Measurements from ENCODE around the gene C19orf25.
"Not testable (repeated sequence)": the region's sequence is repeated elsewhere in the genome, so short reads cannot be mapped to it uniquely, and the experiment has no call there.

Gene C19orf25

GRCh38 chr19:1447504-1447903 lies 31.5 kb downstream of the C19orf25 start:
- Histone ChIP-seq H3K27ac (ENCODE audit: low read depth in 2 of 2, low read length in 2 of 2) (no peak overlapping the region), H3K36me3 (ENCODE audit: control insufficient read depth in 2 of 2, insufficient read depth in 2 of 2, low read length in 2 of 2) (no peaks in the 10 kb centered on the region), H3K4me3 (ENCODE audit: low read length in 2 of 2) (no peak overlapping the region), H3K27me3 (ENCODE audit: control insufficient read depth in 2 of 2, insufficient read depth in 2 of 2, low read length in 2 of 2) (peaks cover 39 to 54% of the 10 kb centered on the region in 2 donors), H3K9me3 (ENCODE audit: control insufficient read depth in 2 of 2, low read length in 2 of 2) (no peaks in the 10 kb centered on the region), H3K9ac (ENCODE audit: low read depth in 1 of 2, low read length in 2 of 2) (no peak overlapping the region), H3K4me1 (ENCODE audit: control insufficient read depth in 2 of 2, insufficient read depth in 2 of 2, low read length in 2 of 2) (peaks cover 7 to 9% of the 10 kb centered on the region in 2 donors)

GRCh38 chr19:1446713-1447481 lies 32.1 kb downstream of the C19orf25 start:
- H3K9ac ChIP-seq (ENCODE audit: low read depth in 1 of 2, low read length in 2 of 2) = no peak overlapping the region
- H3K9me3 ChIP-seq (ENCODE audit: control insufficient read depth in 2 of 2, low read length in 2 of 2) = no peaks in the 10 kb centered on the region
- peaks cover 2 to 5% of the 10 kb centered on the region in 2 donors for H3K36me3 ChIP-seq (ENCODE audit: control insufficient read depth in 2 of 2, insufficient read depth in 2 of 2, low read length in 2 of 2)
- peaks cover 34 to 47% of the 10 kb centered on the region in 2 donors for H3K27me3 ChIP-seq (ENCODE audit: control insufficient read depth in 2 of 2, insufficient read depth in 2 of 2, low read length in 2 of 2)
- no peak overlapping the region for H3K27ac ChIP-seq (ENCODE audit: low read depth in 2 of 2, low read length in 2 of 2)
- peaks cover 7 to 9% of the 10 kb centered on the region in 2 donors for H3K4me1 ChIP-seq (ENCODE audit: control insufficient read depth in 2 of 2, insufficient read depth in 2 of 2, low read length in 2 of 2)
- no peak overlapping the region for H3K4me3 ChIP-seq (ENCODE audit: low read length in 2 of 2)

DNA sequence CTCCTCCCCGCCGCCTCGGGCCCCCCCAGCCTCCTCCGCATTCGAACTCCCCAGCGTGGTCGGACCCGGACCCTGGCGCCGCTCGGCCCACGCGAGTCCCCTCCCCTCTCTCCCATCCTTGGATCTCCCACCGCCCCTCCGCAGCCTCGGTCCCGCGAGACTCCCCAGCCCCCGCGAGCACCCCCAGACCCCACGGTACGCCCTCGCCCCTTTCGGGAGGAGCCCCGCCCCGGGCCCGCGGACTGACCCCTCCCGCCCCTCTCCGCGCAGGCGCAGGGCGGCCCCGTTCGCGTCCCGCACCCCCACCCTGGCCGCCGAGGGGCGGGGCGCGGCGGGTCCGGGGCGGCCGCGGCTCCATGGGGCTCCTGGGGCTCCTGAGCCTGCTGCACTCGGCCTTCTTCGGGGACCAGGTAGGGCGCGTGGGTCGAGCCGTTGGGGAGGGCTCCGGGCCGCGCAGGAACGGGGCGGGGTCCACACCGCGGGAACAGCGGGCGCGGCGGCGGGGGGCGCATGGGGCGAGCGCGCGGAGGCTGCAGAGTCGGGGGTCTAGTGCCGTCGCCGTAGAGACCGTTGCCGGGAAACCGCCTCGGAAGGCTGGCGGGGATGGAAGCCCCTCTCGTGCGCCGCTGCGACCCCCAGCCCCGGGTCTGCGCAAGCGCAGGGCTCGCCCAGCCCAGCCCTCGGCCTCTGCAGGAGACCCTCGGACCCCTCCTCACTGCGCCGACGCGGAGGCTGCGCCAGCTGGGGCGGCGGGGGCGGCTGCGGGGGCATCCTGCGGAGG lies 32.9 kb downstream of the C19orf25 start:
- no peak overlapping the region for H3K4me3 ChIP-seq (ENCODE audit: low read length in 2 of 2)
- peaks cover 29 to 40% of the 10 kb centered on the region in 2 donors for H3K27me3 ChIP-seq (ENCODE audit: control insufficient read depth in 2 of 2, insufficient read depth in 2 of 2, low read length in 2 of 2)
- H3K36me3 ChIP-seq (ENCODE audit: control insufficient read depth in 2 of 2, insufficient read depth in 2 of 2, low read length in 2 of 2) = peaks cover 8 to 9% of the 10 kb centered on the region in 2 donors
- H3K9ac ChIP-seq (ENCODE audit: low read depth in 1 of 2, low read length in 2 of 2) = no peak overlapping the region
- no peak overlapping the region for H3K27ac ChIP-seq (ENCODE audit: low read depth in 2 of 2, low read length in 2 of 2)
- peaks cover 7 to 9% of the 10 kb centered on the region in 2 donors for H3K4me1 ChIP-seq (ENCODE audit: control insufficient read depth in 2 of 2, insufficient read depth in 2 of 2, low read length in 2 of 2)
- H3K9me3 ChIP-seq (ENCODE audit: control insufficient read depth in 2 of 2, low read length in 2 of 2) = no peaks in the 10 kb centered on the region

DNA sequence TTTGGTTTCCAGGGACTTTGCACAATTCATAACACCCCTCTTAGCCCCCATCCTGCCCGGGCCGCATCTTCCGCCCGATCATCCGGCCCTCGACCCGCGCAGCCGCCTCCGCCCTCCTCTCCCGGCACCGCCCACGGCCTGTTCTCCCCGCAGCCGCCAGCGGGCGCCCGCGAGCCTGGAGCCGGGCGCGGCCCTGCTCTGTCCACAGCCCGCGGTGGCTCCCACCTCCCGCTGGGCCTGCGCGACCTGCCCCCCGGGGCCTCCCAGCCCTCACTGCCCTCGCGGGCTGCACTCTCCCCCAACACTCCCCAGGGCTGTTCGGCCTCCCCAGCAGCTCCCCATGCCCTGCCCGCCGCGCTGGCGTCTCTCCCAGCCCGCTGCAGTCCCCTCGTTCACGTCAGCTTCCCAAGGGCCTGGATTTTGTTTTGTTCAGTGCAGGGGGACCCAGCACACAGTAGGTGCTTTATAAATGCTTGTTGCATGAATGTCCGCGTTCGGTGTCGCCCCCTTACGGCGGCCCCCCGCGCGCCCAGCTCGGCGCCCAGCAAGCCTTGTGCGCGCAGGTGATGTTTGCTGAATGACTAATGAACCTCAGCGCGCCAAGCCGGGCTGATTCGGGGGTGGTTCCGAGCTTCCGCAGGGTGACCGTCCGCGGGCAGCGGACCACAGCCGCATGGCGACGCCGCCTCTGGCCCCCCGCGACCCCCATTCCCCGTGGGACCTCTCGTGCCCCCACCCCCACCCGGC lies 33.7 kb downstream of the C19orf25 start:
- peaks cover 16% of the 10 kb centered on the region in 2 donors for H3K36me3 ChIP-seq (ENCODE audit: control insufficient read depth in 2 of 2, insufficient read depth in 2 of 2, low read length in 2 of 2)
- no peaks in the 10 kb centered on the region for H3K9me3 ChIP-seq (ENCODE audit: control insufficient read depth in 2 of 2, low read length in 2 of 2)
- H3K27me3 ChIP-seq (ENCODE audit: control insufficient read depth in 2 of 2, insufficient read depth in 2 of 2, low read length in 2 of 2) = peaks cover 22 to 32% of the 10 kb centered on the region in 2 donors
- H3K27ac ChIP-seq (ENCODE audit: low read depth in 2 of 2, low read length in 2 of 2) = no peak overlapping the region
- H3K4me1 ChIP-seq (ENCODE audit: control insufficient read depth in 2 of 2, insufficient read depth in 2 of 2, low read length in 2 of 2) = peaks cover 7 to 10% of the 10 kb centered on the region in 2 donors
- H3K4me3 ChIP-seq (ENCODE audit: low read length in 2 of 2) = peak overlapping the region; percentile 52 to 59
- peak overlapping the region; percentile 6 to 38 for H3K9ac ChIP-seq (ENCODE audit: low read depth in 1 of 2, low read length in 2 of 2)

GRCh38 chr19:1441677-1442438 lies 37.2 kb downstream of the C19orf25 start:
- peaks cover 20% of the 10 kb centered on the region in 2 donors for H3K4me1 ChIP-seq (ENCODE audit: control insufficient read depth in 2 of 2, insufficient read depth in 2 of 2, low read length in 2 of 2)
- peaks cover 2 to 7% of the 10 kb centered on the region in 2 donors for H3K27me3 ChIP-seq (ENCODE audit: control insufficient read depth in 2 of 2, insufficient read depth in 2 of 2, low read length in 2 of 2)
- no peak overlapping the region for H3K4me3 ChIP-seq (ENCODE audit: low read length in 2 of 2)
- H3K9me3 ChIP-seq (ENCODE audit: control insufficient read depth in 2 of 2, low read length in 2 of 2) = no peaks in the 10 kb centered on the region
- no peak overlapping the region for H3K27ac ChIP-seq (ENCODE audit: low read depth in 2 of 2, low read length in 2 of 2)
- peaks cover 20 to 24% of the 10 kb centered on the region in 2 donors for H3K36me3 ChIP-seq (ENCODE audit: control insufficient read depth in 2 of 2, insufficient read depth in 2 of 2, low read length in 2 of 2)
- no peak overlapping the region for H3K9ac ChIP-seq (ENCODE audit: low read depth in 1 of 2, low read length in 2 of 2)

DNA sequence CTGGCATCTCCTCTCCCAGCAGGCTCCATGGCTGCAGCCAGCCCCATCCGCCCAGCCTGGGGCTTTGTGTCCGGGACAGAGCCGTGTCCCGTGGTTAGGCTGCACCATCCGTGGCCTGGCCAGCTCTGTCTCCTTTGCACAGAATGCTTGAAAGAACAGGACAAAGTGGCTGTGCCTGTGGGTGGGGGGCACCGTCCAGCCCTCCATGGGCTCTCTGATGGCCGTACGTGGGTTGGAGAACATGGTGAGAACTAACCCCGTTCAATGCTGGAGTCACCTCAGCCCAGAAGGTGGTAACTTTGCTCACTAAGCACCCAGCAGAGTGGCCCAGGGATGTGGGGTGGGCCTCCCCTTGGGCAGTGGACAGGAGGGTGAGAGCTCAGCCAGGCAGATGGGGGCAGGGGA lies 38.0 kb downstream of the C19orf25 start:
- H3K9ac ChIP-seq (ENCODE audit: low read depth in 1 of 2, low read length in 2 of 2) = no peak overlapping the region
- H3K9me3 ChIP-seq (ENCODE audit: control insufficient read depth in 2 of 2, low read length in 2 of 2) = no peaks in the 10 kb centered on the region

GRCh38 chr19:1440418-1440801 lies 38.6 kb downstream of the C19orf25 start:
- Histone ChIP-seq H3K27ac (ENCODE audit: low read depth in 2 of 2, low read length in 2 of 2) (no peak overlapping the region), H3K27me3 (ENCODE audit: control insufficient read depth in 2 of 2, insufficient read depth in 2 of 2, low read length in 2 of 2) (peaks cover 0 to 2% of the 10 kb centered on the region in 2 donors), H3K4me1 (ENCODE audit: control insufficient read depth in 2 of 2, insufficient read depth in 2 of 2, low read length in 2 of 2) (peaks cover 20% of the 10 kb centered on the region in 2 donors), H3K9ac (ENCODE audit: low read depth in 1 of 2, low read length in 2 of 2) (no peak overlapping the region), H3K9me3 (ENCODE audit: control insufficient read depth in 2 of 2, low read length in 2 of 2) (no peaks in the 10 kb centered on the region), H3K4me3 (ENCODE audit: low read length in 2 of 2) (no peak overlapping the region), H3K36me3 (ENCODE audit: control insufficient read depth in 2 of 2, insufficient read depth in 2 of 2, low read length in 2 of 2) (peaks cover 21 to 27% of the 10 kb centered on the region in 2 donors)

More for the DNA sequence above, 38.0 kb downstream of the C19orf25 start:
- Histone ChIP-seq H3K4me1 (ENCODE audit: control insufficient read depth in 2 of 2, insufficient read depth in 2 of 2, low read length in 2 of 2) (peaks cover 20 to 22% of the 10 kb centered on the region in 2 donors), H3K4me3 (ENCODE audit: low read length in 2 of 2) (no peak overlapping the region), H3K36me3 (ENCODE audit: control insufficient read depth in 2 of 2, insufficient read depth in 2 of 2, low read length in 2 of 2) (peaks cover 20 to 24% of the 10 kb centered on the region in 2 donors), H3K27ac (ENCODE audit: low read depth in 2 of 2, low read length in 2 of 2) (no peak overlapping the region), H3K27me3 (ENCODE audit: control insufficient read depth in 2 of 2, insufficient read depth in 2 of 2, low read length in 2 of 2) (peaks cover 0 to 2% of the 10 kb centered on the region in 2 donors)

GRCh38 chr19:1439525-1440417 lies 39.2 kb downstream of the C19orf25 start:
- peak overlapping the region; percentile 56 to 76 for H3K9ac ChIP-seq (ENCODE audit: low read depth in 1 of 2, low read length in 2 of 2)
- H3K36me3 ChIP-seq (ENCODE audit: control insufficient read depth in 2 of 2, insufficient read depth in 2 of 2, low read length in 2 of 2) = peaks cover 23 to 28% of the 10 kb centered on the region in 2 donors

More at GRCh38 chr19:1439525-1440417, 39.2 kb downstream of the C19orf25 start:
- H3K27ac ChIP-seq (ENCODE audit: low read depth in 2 of 2, low read length in 2 of 2); H3K27me3 ChIP-seq (ENCODE audit: control insufficient read depth in 2 of 2, insufficient read depth in 2 of 2, low read length in 2 of 2); H3K9me3 ChIP-seq (ENCODE audit: control insufficient read depth in 2 of 2, low read length in 2 of 2): not testable (repeated sequence)
- peaks cover 15% of the 10 kb centered on the region in 2 donors for H3K4me1 ChIP-seq (ENCODE audit: control insufficient read depth in 2 of 2, insufficient read depth in 2 of 2, low read length in 2 of 2)
- peak overlapping the region; percentile 85 to 94 for H3K4me3 ChIP-seq (ENCODE audit: low read length in 2 of 2)

Data from mucosa of rectum (tissue), 2 donors.